NT2/D1 (cell line): ENCODE data around the gene MSL1.

Experiments used
- DNase-seq: peaks from one replicate; pipeline ENCODE4 v3.0.0-alpha.2; 2011; ENCODE audit warnings: low read depth, low spot score
- H3K27me3 ChIP-seq: 2 replicates; pipeline ENCODE4 v1.6.0; 2011; ENCODE audit warnings: mild to moderate bottlenecking; ENCODE audit not compliant: insufficient read length, insufficient read depth
- H3K36me3 ChIP-seq: 2 replicates; pipeline ENCODE4 v1.6.1; 2011; ENCODE audit warnings: mild to moderate bottlenecking, low read length, mixed read lengths; ENCODE audit not compliant: insufficient read depth, insufficient read length
- H3K4me1 ChIP-seq: 2 replicates; pipeline ENCODE4 v1.5.1; 2011; ENCODE audit not compliant: insufficient read depth, insufficient read length
- H3K4me3 ChIP-seq: 2 replicates; pipeline ENCODE4 v1.5.1; 2011; ENCODE audit warnings: low read depth; ENCODE audit not compliant: insufficient read length
- H3K9ac ChIP-seq: 2 replicates; pipeline ENCODE4 v1.6.0; 2011; ENCODE audit warnings: low read depth; ENCODE audit not compliant: insufficient read length
- H3K9me3 ChIP-seq: 2 replicates; pipeline ENCODE4 v1.5.1; 2011; ENCODE audit warnings: mild to moderate bottlenecking, low read length; ENCODE audit not compliant: insufficient read depth
- SUZ12 ChIP-seq: IDR thresholded peaks from 2 replicates; pipeline ENCODE4 v1.6.1; 2011; ENCODE audit not compliant: insufficient read length, insufficient read depth; ENCODE audit errors: extremely low read depth
- YY1 ChIP-seq: IDR thresholded peaks from 2 replicates; pipeline ENCODE4 v1.6.1; 2011; ENCODE audit not compliant: insufficient read length, insufficient read depth
- ZNF274 ChIP-seq: IDR thresholded peaks from 2 replicates; pipeline ENCODE4 v1.6.1; 2011; ENCODE audit warnings: mild to moderate bottlenecking, low read depth, low read length

The MSL1 gene

DNA sequence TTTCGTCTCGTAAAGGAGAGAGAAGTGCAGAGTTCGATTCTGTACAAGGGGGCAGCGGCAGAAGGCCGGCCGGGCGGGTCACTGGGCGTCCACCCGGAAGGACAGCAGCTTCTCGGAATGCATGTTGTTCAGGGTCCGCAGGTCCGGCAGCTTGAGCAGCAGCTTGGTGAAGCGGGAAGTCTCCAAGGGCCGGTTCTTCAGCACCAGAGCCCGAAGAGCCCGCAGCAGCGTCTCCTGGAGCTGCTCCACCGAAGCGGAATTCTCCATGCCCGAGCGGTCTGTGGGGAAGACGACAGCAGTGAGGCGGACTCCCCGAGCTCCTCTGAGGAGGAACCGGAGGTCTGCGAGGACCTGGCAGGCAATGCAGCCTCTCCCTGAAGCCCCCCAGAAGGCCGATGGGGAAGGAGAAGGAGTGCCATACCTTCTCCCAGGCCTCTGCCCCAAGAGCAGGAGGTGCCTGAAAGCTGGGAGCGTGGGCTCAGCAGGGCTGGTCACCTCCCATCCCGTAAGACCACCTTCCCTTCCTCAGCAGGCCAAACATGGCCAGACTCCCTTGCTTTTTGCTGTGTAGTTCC lies 28.7 kb upstream of the MSL1 start:
- H3K4me1 ChIP-seq, result peaks cover 25% of the 10 kb centered on the region
- no peak overlapping the region for H3K9ac ChIP-seq
- DNase-seq, result no peak
- no peak overlapping the region for H3K4me3 ChIP-seq
- TF ChIP-seq ZNF274, result no peak
- H3K36me3 ChIP-seq, result peaks cover 50% of the 10 kb centered on the region
- H3K9me3 ChIP-seq, result no peaks in the 10 kb centered on the region
- no peaks in the 10 kb centered on the region for H3K27me3 ChIP-seq

DNA sequence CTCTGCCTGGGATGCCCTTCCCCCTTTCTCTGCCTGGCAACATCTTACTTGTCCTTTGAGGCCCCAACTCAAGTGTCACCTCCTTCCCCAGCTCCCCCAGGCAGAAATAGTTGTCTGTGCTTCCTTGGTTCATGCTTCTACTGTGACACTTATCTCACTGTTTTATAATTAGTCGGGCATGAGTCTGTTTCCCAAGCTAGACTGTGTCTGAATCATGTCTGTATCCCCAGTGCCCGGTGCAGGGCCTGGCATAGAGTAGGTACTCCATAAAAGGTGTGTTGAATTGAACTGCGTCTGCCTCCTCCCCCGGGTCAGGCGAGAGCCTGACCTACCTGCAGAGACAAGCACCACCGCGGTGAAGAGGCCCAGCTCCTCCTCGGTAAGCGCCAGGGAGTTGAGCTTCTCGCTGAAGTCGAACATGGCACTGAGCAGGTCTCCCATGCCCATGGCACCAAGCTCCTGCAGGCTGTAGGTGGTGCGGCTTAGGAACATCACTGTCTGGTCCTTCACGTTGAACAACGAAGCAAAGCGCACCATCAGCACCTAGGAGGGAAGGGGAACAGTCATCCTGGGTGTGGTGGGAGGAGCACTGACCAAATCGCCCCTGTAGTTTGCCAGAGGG lies 28.1 kb upstream of the MSL1 start:
- no peak for TF ChIP-seq YY1
- TF ChIP-seq ZNF274, result no peak
- TF ChIP-seq SUZ12, result no peak
- Histone ChIP-seq H3K9me3 (no peaks in the 10 kb centered on the region), H3K9ac (no peak overlapping the region), H3K4me3 (no peak overlapping the region), H3K36me3 (peaks cover 45% of the 10 kb centered on the region), H3K4me1 (peaks cover 25% of the 10 kb centered on the region), H3K27me3 (no peaks in the 10 kb centered on the region)
- no peak for DNase-seq

DNA sequence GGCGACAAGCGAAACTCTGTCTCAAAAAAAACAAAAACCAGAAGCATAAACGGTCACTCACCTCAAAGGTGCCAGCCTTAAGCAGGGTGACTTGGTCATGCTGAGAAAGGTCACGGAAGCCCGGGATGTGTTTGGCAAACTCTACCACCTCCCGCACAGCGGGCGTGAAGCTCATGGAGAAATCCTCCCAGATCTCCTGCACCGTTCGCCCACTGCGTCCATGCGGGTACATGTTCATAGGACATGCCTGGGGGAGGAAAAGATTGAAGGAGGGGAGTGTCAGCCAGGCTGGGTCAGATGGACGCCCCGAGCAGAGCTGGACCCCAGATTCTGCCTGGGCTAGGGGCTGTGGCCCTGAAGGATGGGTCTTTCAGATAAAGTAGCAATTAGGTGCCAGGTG lies 26.9 kb upstream of the MSL1 start:
- Histone ChIP-seq H3K27me3 (peaks cover 6% of the 10 kb centered on the region), H3K9ac (no peak overlapping the region), H3K36me3 (peaks cover 39% of the 10 kb centered on the region), H3K4me3 (no peak overlapping the region), H3K9me3 (peaks cover 4% of the 10 kb centered on the region; the same call in 1 of the 2 replicates), H3K4me1 (peaks cover 24% of the 10 kb centered on the region)
- DNase-seq, result no peak
- TF ChIP-seq SUZ12, result no peak
- no peak for TF ChIP-seq ZNF274
- TF ChIP-seq YY1, result no peak

DNA sequence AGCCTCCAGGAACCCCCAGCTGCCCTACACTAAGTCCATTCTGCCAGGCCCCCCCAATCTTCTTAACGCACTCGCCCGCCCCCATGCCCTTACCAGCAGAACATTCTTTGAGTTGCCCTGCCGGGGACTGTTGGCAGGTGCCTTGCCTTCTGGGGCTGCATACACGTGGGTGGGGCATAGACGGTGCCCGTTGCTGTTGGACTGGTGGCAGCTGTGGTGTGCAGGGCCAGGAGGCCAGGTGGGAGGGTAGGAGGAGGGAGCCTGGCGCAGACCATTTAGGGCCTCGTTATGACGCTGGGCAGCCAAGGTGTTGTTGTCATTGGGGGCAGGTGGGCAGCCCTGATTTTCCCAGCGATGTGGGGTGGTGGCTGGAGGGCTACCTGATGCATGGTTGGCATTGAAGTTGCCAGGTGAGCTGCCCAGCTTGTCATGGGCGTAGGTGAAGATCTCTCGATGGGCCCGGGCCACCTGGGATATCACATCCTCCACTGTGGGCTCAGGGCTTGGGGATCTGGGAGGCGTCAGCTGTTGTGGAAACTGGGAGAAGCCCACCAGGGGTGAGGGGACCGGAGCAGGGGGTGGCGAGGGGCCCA lies 26.3 kb upstream of the MSL1 start:
- no peak for DNase-seq
- no peak overlapping the region for H3K9ac ChIP-seq
- peaks cover 39% of the 10 kb centered on the region for H3K36me3 ChIP-seq

DNA sequence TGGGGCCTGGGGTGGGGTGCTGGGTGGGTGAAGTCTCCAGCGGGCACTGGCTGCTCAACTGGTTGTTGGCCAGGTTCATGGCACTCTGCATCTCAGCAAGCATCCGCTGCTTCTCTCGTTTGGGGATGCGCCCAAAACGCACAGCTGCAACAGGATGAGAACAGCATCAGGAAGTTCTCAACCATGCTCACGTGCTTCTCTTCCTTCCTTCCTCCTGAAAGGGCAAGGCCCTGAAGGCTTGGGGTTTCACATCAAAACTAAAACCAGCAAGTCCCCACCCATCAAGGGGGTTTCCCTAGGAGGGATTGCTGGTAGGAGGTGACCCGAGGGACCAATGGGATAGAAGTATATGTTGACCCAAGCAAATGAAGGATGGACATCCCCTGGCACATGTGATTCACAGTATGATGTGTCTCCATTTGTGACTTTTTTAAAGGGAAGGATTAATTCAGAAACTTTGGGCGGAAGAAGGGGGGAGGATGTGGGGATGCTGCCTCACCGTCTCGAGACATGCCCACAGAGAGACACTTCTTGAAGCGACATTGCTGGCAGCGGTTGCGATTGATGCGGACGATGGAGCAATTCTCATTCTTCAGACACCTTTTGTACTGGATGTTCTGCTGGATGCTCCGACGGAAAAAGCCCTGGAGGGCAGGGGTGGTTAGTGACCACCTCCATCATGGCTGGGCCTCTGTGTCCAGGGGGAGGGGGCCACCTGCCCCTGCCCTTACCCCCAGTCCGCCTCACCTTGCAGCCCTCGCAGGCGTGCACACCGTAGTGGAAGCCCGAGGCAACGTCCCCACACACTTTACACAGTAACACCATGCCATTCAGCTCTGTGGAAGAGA lies 25.6 kb upstream of the MSL1 start:
- Histone ChIP-seq H3K4me3 (no peak overlapping the region), H3K4me1 (peaks cover 23% of the 10 kb centered on the region)

More for the DNA sequence above, 26.3 kb upstream of the MSL1 start:
- TF ChIP-seq YY1 (no peak), SUZ12 (no peak), ZNF274 (no peak)
- Histone ChIP-seq H3K4me3 (no peak overlapping the region), H3K9me3 (peaks cover 4% of the 10 kb centered on the region; the same call in 1 of the 2 replicates), H3K4me1 (peaks cover 26% of the 10 kb centered on the region), H3K27me3 (peaks cover 11% of the 10 kb centered on the region)

DNA sequence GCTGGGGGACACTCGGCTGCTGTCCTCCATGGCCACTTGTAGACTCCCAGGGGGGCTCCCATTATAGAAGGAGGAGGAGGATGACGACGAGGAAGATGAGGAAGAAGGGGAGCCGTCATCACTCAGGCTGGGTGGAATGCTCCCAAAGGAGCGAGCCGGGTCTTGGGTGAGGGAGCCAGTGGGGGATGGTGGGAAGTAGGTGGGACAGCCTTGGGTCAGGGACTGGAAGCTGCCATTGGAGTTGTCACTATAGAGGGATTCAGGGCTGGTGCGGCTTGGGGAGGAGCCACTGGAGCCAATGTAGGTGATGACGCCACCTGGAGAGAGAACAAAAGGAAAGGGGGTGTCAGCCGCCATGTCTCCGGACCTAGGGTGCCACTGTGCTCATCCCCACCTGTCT lies 24.7 kb upstream of the MSL1 start:
- no peak overlapping the region for H3K4me3 ChIP-seq
- H3K9ac ChIP-seq, result no peak overlapping the region
- TF ChIP-seq ZNF274 (no peak), YY1 (no peak), SUZ12 (no peak)
- peaks cover 4% of the 10 kb centered on the region; the same call in 1 of the 2 replicates for H3K9me3 ChIP-seq
- H3K36me3 ChIP-seq, result peaks cover 39% of the 10 kb centered on the region
- H3K27me3 ChIP-seq, result peaks cover 11% of the 10 kb centered on the region
- H3K4me1 ChIP-seq, result peaks cover 23% of the 10 kb centered on the region
- DNase-seq, result no peak

More for the DNA sequence above, 25.6 kb upstream of the MSL1 start:
- Histone ChIP-seq H3K9me3 (peaks cover 4% of the 10 kb centered on the region; the same call in 1 of the 2 replicates), H3K9ac (no peak overlapping the region), H3K36me3 (peaks cover 39% of the 10 kb centered on the region), H3K27me3 (peaks cover 11% of the 10 kb centered on the region)
- no peak for DNase-seq
- TF ChIP-seq ZNF274, result no peak
- TF ChIP-seq YY1, result no peak
- no peak for TF ChIP-seq SUZ12
